GDM1 (cell line): ENCODE results near the gene IGHMBP2.
A peak's percentile ranks its signal among the peaks of the same experiment; 100 is the strongest.

ENCODE experiments used
- DNase-seq: peaks from one replicate; lab custom pipeline; 2025; lab: John Stamatoyannopoulos, UW

IGHMBP2 gene

GRCh38 chr11:68939583-68940555 is 36.2 kb downstream of the IGHMBP2 start:
- DNase-seq = no peak

GRCh38 chr11:68940651-68941323 is 37.1 kb downstream of the IGHMBP2 start:
- DNase-seq = no peak

GRCh38 chr11:68941324-68942094 is 37.8 kb downstream of the IGHMBP2 start:
- DNase-seq = no peak

- no peak for DNase-seq
Measured at GRCh38 chr11:68942095-68942620, 38.5 kb downstream of the IGHMBP2 start.

GRCh38 chr11:68942751-68943271 is 39.1 kb downstream of the IGHMBP2 start:
- peak; percentile 50 for DNase-seq

GRCh38 chr11:68946416-68947090 is 42.9 kb downstream of the IGHMBP2 start:
- no peak for DNase-seq

- no peak for DNase-seq
Measured at GRCh38 chr11:68947151-68947550, 43.5 kb downstream of the IGHMBP2 start.

GRCh38 chr11:68948496-68948895 is 44.8 kb downstream of the IGHMBP2 start:
- DNase-seq = no peak

- DNase-seq = no peak
Measured at GRCh38 chr11:68948935-68949334, 45.2 kb downstream of the IGHMBP2 start.

GRCh38 chr11:68950270-68950669 is 46.6 kb downstream of the IGHMBP2 start:
- no peak for DNase-seq

- DNase-seq = no peak
Measured at GRCh38 chr11:68950762-68951161, 47.1 kb downstream of the IGHMBP2 start.

GRCh38 chr11:68954836-68955606 is 51.3 kb downstream of the IGHMBP2 start:
- DNase-seq = no peak

GRCh38 chr11:68955607-68955958 is 51.9 kb downstream of the IGHMBP2 start:
- no peak for DNase-seq

- DNase-seq = no peak
Measured at GRCh38 chr11:68956142-68956541, 52.5 kb downstream of the IGHMBP2 start.

- no peak for DNase-seq
Measured at GRCh38 chr11:68956547-68957254, 53.0 kb downstream of the IGHMBP2 start.

- no peak for DNase-seq
Measured at GRCh38 chr11:68958211-68958610, 54.5 kb downstream of the IGHMBP2 start.

- no peak for DNase-seq
Measured at GRCh38 chr11:68959465-68960293, 56.0 kb downstream of the IGHMBP2 start.

- DNase-seq = no peak
Measured at GRCh38 chr11:68960294-68961071, 56.8 kb downstream of the IGHMBP2 start.
